HG03097 (cell line): Measurements from ENCODE around the gene RAET1L.
"Not testable (repeated sequence)": the region's sequence is repeated elsewhere in the genome, so short reads cannot be mapped to it uniquely, and the experiment has no call there.

ENCODE experiments used
- ATAC-seq: cut with Tn5 transposase; IDR thresholded peaks from one replicate; pipeline ENCODE4 v1.9.1; 2021; ENCODE audit not compliant: unreplicated experiment, low FRiP score

Gene RAET1L

DNA sequence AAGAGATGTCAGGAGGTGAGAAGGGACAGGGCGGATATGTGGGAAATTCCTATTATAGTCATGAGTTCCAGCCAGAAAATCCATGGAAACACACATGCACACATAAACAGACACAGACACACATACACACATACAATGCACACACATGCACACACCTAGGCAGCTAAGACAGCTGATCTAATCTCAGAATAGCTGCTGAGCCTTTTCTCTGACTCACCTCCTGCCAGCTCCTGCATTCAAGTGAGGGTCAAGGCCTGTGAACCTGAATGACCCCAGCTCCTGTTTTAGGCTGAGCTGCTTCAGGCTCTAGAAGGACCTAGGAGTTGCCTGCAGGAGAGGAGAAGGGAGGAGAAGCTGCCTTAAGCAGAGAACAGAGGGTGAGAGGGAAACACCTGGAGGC, 21.6 kb upstream of the RAET1L start:
- no peak for ATAC-seq

GRCh38 chr6:150044621-150045145, 19.4 kb upstream of the RAET1L start:
- no peak for ATAC-seq

GRCh38 chr6:150043501-150044412, 18.4 kb upstream of the RAET1L start:
- ATAC-seq, result no peak

GRCh38 chr6:150043096-150043495, 17.8 kb upstream of the RAET1L start:
- ATAC-seq, result no peak

DNA sequence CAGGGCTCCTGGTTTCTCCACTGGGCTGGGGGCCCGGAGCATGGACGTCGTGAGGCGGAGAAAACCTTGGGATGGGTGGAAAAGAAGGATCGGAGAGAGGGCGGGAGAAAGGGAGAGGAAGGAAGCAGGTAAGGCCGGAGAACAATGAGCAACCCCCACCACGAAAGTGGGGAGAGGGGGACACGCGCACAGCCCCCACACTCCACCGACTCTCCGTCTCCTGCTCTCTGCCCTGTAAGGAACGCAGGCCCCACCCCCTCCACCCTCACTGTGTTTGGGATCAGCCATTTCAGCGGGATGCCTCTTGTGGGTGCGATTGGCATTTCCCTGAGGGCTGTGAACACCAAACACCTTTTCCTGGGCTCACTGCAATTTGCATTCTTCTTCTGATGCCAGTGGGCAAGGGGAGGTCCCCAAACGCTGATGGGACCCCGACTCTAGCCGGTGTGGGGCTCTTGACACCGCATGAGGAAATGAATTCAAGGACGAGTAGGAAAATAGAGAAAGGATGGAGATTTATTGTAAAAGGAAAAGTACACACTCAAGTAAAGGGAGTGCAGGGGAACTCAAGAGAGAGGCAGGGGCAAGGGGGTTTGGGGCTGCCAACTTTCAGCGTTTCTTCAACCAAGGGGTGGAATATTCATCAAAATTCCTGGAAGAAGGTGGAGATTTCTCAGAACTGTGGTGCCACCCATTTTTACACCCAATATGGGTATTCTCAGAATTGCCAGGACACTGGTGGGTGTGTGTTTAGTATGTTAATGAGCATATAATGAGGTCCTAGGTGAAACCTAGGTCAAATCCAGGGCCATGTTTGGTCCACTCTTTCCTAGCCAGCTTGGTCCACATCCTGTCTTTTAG, 13.1 kb upstream of the RAET1L start:
- ATAC-seq, result no peak

DNA sequence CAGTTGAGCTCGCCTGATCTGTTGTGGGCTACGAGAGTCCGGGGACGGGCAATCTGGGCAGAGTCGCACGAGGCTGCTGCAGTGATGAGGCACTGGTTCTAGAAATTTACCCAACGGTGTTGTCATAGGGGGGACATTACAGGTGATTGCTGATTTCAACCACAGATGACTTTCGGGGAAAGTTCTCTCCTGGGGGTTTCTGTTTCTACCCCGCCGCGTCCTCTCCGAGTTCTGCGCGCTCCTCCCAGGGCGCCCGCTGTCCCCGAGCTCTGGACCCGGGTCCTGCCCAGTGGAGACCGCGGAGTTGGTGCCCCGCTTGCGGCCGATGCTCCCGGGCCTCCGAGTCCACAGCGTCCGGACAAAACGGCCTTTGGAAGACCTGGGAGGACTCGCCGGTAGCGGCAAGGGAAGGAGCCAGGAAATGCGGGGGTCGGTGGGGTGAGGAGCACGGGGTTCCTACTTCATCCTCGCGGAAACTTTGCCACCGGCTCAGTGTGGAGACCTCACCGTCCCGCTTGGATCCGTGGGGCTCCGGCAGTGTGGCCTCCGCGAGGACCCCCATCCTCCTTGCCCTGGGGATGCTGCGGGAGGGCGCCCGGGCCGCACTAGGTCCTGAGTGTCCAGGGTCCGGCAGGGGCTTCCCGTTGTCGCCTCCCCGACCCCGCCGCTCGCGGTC, 12.3 kb upstream of the RAET1L start:
- ATAC-seq, result no peak

DNA sequence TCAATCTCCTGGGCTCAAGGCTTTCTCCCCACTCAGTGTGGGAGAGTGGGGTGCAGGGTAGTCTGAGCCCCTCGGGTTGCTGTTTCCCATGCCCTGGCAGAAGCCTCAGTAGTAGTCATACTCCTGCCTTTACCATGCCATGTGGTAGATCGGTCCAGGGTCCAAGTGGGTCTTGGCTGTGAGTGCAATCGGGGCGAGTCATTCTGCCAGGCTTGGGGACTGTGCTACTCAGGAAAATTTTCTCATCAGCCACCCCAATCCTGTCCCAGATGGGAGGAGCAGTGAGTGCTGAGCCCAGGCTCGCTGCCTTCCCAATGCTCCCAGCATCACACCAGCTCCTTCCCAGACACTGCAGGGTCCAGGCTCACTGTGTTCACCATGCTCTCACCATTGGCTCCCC, 10.7 kb upstream of the RAET1L start:
- ATAC-seq, result no peak

GRCh38 chr6:150033207-150033771, 8.0 kb upstream of the RAET1L start:
- ATAC-seq, result no peak

- ATAC-seq, result no peak
These were observed 7.3 kb upstream of the RAET1L start for GRCh38 chr6:150032598-150032997.

GRCh38 chr6:150030611-150031010, 5.3 kb upstream of the RAET1L start:
- no peak for ATAC-seq

DNA sequence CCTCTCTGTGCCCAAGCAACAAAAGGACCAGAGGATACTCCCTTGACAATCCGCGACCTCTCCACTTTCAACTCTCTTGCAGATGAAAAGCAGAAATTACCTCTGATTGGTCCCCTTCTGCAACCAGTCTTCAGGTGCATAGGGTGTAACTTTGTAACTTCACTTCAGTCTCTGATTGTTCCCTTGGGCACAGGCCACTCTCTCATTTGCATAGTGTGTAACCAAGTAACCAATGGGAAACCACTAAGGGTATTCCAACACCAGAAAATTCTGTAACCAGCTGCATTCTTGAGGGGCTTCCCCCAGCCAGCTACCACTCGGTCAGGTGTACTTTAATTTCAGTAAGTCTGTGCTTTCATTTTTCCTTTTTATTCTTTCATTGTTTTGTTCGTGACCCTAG, 4.4 kb upstream of the RAET1L start:
- ATAC-seq, result no peak

- no peak for ATAC-seq
These were observed 3.9 kb upstream of the RAET1L start for GRCh38 chr6:150029276-150029675.

- no peak for ATAC-seq
These were observed 3.5 kb upstream of the RAET1L start for GRCh38 chr6:150028799-150029198.

DNA sequence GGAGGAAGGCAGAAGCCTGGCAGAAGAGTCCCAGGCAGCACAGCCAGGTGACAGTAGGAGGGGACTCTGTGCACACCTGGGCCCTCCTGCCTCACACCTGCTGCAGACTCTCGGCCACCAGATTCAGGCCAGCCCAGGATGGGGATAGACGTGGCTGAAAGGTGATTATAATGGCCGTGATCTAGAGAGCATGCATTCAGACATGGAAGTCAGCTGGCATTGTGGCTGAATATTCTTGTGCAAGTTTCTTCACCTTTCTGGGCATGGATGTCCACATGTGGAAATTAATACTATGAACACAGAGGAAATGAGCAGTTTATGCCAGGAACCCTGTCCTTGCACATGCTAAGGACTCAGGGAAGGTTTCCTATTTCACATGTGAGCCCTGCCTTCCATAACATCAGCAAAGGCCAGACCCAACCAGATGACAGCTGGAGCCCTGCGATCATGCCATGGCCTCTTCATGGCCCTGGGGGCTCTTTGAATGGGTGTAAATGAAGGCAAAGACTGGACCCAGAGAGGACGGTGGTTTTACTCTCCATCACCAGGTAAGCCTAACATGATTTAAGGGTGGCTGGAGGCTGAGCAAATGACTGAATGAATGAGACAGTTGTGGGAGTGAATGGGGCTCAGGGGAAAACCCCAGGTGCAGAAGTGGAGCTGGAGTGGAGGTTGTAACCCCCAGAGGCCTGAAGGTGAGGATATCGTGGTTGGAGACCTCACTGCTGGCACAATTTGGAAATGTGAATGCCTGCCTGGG, 2.7 kb upstream of the RAET1L start:
- no peak for ATAC-seq

- ATAC-seq, result no peak
These were observed 1.9 kb upstream of the RAET1L start for GRCh38 chr6:150026976-150027805.

DNA sequence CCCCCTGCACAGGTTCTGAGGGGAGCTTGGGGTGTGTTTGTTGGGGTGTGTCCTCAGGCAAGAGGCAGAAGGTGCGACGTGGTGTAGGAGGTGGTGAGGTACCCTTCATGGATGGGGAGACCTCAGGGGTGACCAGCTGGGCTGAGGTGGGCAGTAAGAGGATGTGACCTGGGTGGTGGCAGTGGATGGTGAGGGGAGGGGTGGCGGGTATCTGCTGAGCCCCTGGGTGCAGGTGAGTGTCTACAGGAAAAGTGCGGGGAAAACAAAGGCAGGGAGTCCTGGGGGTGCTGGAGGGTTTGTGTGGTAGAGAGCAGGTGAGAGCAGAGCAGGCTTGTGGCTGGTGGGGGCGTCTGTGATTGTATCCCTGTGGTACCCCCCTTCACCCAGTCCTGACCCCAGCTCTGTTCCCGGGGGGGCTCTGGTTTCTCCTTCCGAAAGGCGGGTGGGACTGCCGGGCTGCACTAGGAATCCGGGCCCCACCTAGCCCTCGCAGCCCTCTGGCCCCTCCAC, 631 bp downstream of the RAET1L start:
- ATAC-seq, result no peak

GRCh38 chr6:150024021-150024420, 1.3 kb downstream of the RAET1L start:
- not testable (repeated sequence) for ATAC-seq

DNA sequence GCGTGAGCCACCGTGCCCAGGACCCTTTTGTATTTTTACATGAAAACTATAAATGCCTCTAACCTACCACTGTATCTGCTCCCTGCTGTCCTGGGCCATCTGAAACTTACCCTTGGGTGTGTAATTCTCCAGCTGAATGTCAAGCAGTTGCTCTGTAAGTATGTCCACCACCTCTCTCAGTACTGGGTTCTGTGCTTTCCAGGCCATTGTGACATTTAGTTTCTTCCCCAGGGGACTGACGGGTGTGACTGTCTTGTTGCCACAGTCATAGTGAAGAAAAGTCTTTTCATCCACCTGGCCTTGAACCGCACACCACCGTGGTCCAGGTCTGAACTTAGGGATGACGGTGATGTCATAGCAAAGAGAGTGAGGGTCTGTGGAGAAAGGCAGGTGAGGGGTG, 3.5 kb downstream of the RAET1L start:
- not testable (repeated sequence) for ATAC-seq
